Right renal cortex interstitium (tissue), 3 donors: Measurements from ENCODE around the gene ADGRL3. TPM values are rescaled to one million over a fixed set of nuclear protein-coding genes. Genes with fewer than 3 reads are reported as not detected.

ENCODE experiments used
- DNase-seq, 3 donors: peaks; one replicate each; pipeline ENCODE4 v3.0.0-alpha.2; 2013; ENCODE audit warnings: low read depth in 3 of 3, low spot score in 2 of 3
- polyA plus RNA-seq, 3 donors: library from polyadenylated mRNA; unstranded; fragments of 120-200 nt; gene quantifications; one replicate each; pipeline ENCODE4 v1.2.1, GENCODE V29; 2013; ENCODE audit not compliant: insufficient read length in 3 of 3

Gene ADGRL3
- polyA plus RNA-seq, 3 donors, result 24.5 to 30.2 (median 28.7) TPM

- DNase-seq, result no peak
Observed at GRCh38 chr4:61275241-61275640, 75.1 kb downstream of the ADGRL3 start.

GRCh38 chr4:61276029-61276428 lies 75.9 kb downstream of the ADGRL3 start:
- DNase-seq, result no peak

DNA sequence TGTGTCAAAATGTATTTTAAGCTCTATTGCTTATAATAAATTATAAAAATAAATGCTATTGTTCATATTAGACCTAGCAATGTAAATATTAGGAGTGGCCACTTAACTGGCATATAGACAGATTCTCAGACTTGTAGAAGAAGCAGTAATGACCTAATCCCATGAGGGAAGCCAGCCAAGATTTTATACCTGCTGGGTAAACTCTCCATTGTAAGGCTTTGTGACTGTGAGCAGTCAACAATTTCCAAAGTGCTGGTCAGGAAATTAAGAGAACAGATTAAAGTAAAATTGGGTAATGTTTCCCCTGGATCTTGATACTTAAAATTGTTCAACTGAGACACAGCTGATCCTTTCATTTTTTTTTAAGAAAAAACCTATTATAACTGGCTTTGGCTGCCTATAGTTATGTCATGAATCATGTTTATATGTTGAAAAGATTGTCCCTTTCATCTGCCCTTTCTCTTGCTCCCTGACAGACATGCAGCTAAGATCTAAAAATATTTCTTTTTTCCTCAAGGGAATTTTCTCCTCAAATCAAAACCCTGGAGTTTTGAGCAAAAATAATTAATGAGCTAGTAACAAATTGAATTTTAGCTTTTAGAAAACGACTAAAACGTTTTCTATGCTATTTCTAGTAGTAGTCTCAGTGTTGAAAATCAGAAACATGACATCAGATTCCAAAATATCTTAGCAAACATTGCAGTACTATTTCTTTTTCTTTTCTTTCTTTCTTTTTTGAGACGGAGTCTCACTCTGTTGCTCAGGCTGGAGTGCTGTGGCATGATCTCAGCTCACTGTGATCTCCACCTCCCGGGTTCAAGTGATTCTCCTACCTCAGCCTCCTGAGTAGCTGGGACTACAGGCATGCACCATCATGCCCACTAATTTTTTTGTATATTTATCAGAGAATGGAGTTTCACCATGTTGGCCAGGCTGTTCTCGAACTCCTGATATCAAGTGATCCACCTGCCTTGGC lies 77.9 kb downstream of the ADGRL3 start:
- peak in 1 of 3 donors; percentile 13 for DNase-seq

DNA sequence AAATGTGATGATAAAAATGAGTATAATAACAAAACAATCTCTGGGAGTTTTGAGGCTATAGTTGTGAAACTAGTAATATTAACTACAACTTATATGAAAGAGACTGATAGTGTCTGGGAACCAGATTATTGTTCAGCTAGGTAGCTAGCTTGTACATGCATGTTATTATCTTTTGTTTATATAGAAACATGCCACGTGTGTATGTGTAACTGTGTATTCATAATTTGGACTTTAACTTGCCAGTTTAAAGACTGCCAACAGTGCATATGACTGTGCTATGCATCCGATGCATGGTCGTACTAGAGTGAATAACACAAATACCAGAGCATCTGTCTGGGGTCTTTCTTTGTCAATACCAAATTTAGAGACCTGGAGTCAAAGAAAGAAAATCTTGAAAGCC lies 92.2 kb downstream of the ADGRL3 start:
- DNase-seq, result no peak

GRCh38 chr4:61293707-61294400 lies 93.7 kb downstream of the ADGRL3 start:
- DNase-seq, result no peak

DNA sequence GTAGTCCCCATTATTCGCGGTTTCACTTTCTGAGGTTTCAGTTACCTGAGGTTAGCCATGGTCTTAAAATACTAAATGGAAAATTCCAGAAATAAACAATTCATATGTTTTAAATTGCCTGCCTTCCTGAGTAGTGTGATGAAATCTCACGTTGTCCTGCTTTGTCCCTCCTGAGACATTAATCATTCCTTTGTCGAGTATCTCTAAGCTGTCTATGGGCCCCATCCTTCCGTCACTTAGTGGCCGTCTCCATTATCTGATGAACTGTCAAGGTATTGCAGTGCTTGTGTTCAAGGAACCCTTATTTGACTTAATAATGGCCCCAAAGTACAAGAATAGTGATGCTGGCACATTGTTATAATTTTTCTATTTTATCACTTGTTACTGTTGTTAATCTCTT lies 94.8 kb downstream of the ADGRL3 start:
- DNase-seq, result no peak

DNA sequence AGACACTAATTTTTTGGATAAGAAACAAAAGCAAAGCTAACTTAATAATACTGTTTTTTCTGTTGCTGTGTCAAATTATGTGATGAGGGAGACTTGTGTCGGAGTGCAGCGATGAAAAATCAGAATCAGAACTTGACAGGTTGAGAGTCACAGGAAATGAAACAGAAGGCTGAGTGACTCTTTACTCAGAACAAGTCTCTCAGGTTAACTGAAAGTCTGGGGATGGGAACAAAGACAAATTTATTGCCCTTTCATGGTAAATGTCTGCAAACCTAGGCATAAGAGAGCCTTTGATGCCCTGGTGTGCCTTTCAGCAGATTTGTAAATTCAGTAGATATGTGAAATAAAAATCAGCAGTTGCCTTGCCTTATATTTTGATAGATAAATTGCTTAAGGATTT lies 96.0 kb downstream of the ADGRL3 start:
- no peak for DNase-seq

- no peak for DNase-seq
Observed at GRCh38 chr4:61298178-61298740, 98.1 kb downstream of the ADGRL3 start.

DNA sequence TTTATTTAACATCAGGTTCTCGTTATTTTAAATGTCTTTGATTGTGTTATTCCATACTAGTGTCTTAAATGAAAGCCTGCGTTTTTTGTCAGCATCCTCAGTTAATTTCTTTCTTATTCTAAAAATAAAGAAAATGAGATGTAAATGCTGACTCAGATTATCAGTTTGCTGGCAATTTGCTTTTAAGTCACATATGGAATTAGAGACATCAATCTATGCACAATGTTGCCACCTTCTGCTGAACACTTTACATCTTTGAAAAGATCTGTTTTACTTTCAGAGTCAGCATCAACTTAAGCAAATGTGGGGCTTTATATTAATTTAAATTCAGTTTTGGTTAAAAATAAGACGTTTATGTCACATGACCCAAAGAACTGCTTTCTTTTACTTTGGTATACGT lies 99.2 kb downstream of the ADGRL3 start:
- no peak for DNase-seq

DNA sequence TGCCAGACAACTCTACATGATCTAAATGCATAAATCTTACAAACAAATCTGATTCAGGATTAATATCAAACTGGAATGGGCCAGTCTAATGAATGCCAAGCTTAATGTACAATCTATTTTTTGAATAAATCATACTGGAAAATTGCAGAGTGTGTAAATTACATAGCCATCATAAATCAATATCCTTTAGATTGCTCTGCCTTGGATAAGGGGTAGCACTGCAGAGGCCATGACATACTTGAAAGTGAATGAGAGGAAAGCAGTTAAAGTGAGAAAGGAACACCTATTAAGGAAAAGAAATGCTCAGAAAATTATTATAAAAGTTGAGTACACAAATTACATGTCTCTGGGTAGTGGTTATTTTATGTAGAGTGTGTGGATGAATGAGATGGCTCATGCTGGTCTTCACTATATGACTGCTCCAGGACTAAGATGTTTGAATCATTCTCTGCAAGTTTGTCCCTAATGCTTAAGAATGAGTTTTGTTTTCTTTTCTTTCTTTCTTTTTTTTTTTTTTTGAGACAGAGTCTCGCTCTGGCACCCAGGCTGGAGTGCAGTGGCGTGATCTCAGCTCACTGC lies 100.2 kb downstream of the ADGRL3 start:
- no peak for DNase-seq

GRCh38 chr4:61301271-61301670 lies 101.1 kb downstream of the ADGRL3 start:
- DNase-seq, result no peak

DNA sequence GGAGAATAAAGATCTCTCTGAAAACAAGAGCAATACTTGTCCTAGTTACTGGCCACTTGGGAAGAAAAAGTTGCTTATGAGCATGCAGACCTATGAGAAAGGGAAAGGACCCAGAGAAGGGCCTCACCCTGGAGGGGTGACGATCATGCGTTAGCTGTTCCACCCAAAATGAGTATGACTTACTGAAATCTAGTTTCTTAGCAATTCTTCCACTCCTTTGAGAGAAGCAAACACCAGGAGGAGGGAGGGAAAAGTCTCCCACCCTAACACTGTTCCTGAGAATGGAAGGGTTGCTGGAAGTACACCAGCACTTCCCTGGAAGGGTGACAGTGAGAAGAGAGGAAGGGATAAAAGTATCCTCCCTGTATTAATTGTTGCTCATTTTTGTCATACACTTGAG lies 107.9 kb downstream of the ADGRL3 start:
- no peak for DNase-seq

DNA sequence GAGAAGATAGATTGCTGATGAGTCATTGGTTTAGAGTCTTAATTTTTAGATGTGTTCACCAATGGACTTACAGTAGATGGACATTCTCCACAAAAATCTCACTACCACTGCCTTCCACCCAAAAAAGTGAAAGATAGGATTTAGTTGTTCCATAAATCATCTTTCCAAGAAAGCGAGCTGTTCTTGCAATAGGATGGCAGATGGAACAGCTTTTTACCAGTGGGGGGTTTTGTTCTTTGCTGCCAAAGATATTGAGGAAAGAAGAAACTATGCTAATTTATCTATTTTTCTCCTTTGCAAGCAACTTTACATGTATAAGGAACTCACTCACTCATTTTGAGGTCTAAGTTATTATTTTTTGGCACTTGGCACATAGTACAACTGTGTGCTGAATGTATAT lies 109.5 kb downstream of the ADGRL3 start:
- no peak for DNase-seq

GRCh38 chr4:61312526-61312925 lies 112.4 kb downstream of the ADGRL3 start:
- DNase-seq, result no peak

DNA sequence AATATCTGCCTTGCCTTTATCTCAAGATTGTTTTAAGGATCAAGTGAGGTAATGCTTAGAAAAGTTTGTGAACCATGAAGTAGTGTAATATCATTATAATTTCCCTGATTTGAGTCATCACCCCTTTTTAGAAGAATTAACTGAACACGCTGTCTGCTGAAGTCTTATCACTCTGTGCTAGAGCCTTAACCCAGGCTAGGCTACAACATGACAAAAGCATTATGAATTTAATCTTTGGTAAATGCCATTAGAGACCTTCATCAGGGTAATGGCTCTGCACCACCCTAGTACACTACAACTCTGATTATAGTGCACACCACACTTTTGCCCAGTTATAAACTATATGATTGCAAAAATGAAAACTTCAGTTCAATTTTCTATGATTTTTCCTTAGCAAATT lies 118.3 kb downstream of the ADGRL3 start:
- no peak for DNase-seq

DNA sequence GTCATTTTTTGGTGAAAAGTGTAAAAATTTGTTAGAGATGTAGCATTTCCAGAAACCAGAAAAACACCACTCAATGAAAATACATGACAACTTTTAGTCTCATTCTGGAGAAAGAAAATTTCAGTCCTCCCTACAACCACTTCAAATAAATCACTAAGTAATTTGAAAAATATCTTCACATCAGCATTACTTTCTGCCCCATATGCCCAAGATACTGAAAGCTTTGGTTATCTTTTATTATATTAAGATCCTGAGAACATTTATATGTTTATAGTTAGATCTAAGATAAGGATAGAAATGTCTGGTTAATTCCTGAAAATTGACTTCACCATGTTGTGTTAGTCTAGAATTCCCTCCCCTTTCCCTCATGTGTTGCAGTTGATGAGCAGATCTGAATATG lies 119.0 kb downstream of the ADGRL3 start:
- no peak for DNase-seq

DNA sequence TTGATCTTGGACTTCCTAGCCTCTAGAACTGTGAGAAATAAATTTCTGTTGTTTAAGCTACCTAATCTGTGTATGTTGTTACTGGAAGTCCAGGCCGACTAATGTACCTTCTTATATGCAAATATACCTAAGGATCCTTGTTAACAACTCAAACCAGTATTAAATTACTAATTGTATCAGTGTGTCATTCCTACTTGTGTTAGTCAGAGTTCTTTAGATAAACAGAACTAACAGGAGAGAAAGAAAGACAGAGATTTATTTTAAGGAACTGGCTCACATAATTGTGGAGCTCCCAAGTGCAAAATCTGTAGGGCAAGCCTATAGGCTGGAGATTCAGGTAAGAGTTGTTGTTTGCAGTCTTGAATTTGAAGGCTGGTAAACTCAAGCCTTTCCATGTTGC lies 120.0 kb downstream of the ADGRL3 start:
- no peak for DNase-seq

DNA sequence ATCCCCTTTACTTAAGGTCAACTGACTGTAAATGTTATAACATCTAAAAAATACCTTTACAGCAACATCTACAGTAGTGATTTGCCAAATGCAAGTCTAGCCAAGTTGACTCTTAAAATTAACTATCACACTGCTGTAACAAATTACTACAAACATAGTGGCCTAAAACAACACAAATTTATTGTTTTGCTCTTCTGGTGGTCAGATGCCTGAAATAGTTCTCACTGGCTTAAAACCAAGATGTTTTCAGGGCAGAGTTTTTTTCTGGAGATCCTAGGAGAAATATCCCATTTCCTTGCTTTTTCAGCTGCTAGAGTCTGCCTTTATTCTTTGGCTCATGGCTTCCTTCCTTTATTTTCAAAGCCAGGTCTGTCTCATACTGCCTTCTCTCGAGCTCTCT lies 120.5 kb downstream of the ADGRL3 start:
- no peak for DNase-seq

GRCh38 chr4:61332693-61333092 lies 132.6 kb downstream of the ADGRL3 start:
- no peak for DNase-seq

DNA sequence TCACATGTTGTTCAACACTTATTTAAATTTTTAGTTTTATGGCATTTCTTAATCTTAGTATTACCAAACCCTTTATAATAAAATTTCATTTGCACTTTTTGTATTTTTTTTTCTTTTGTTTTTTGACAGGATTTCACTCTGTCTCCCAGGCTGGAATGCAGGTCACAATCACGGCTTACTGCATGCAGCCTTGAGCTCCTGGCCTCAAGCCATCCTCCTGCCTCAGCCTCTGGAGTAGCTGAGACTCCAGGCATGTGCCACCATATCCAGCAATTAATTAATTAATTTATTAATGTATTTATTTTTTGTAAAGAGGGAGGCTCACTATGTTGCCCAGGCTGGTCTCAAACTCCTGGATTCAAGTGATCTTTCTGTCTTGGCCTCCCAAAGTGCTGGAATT lies 133.4 kb downstream of the ADGRL3 start:
- DNase-seq, result no peak

GRCh38 chr4:61335241-61335763 lies 135.2 kb downstream of the ADGRL3 start:
- DNase-seq, result no peak
